Panc1 (cell line): ENCODE measurements around the gene ZBTB40. TPM values are rescaled to one million over a fixed set of nuclear protein-coding genes. Genes with fewer than 3 reads are reported as not detected.

ENCODE experiments used
- ATAC-seq: fragments of 200-7000 bp; cut with Tn5 transposase; 2 replicates; pipeline ENCODE4 v1.9.1; 2020; ENCODE audit warnings: mild to moderate bottlenecking, moderate library complexity
- BruUV-seq: library from RNA; stranded (reverse); fragments of 400-500 nt; replicated peaks from 2 replicates; lab custom pipeline; 2021; lab: Mats Ljungman, UMichigan
- CTCF ChIA-PET: fragments of 300-600 bp; sonication (Branson Sonifier 250); formaldehyde crosslinking; loops from one replicate; lab custom pipeline; 2022; ENCODE audit warnings: antibody characterized with exemption; lab: Charles Lee
- POLR2A ChIA-PET: fragments of 300-600 bp; sonication (Branson Sonifier 250); formaldehyde crosslinking; loops from one replicate; lab custom pipeline; 2022; ENCODE audit warnings: antibody characterized with exemption; lab: Charles Lee
- DNase-seq: peaks from one replicate; pipeline ENCODE4 v3.0.0-alpha.2; 2010; ENCODE audit warnings: low read depth, low spot score
- H3K27ac ChIP-seq: 2 replicates; pipeline ENCODE4 v1.5.1; 2011; ENCODE audit warnings: mild to moderate bottlenecking, low read length, inconsistent platforms
- H3K27me3 ChIP-seq: fragments of 200-500 bp; sonication (Bioruptor generic); 2 replicates; pipeline ENCODE4 v1.6.0; 2014; ENCODE audit warnings: low read length, inconsistent platforms; ENCODE audit not compliant: control insufficient read depth, insufficient read depth
- H3K36me3 ChIP-seq: fragments of 200-500 bp; sonication (Bioruptor generic); 2 replicates; pipeline ENCODE4 v1.5.1; 2014; ENCODE audit warnings: inconsistent platforms, mild to moderate bottlenecking, low read length, moderate library complexity; ENCODE audit not compliant: control insufficient read depth, insufficient read depth
- H3K4me1 ChIP-seq: 2 replicates; pipeline ENCODE4 v1.5.1; 2011; ENCODE audit warnings: inconsistent platforms, mild to moderate bottlenecking, low read length, moderate library complexity; ENCODE audit not compliant: control insufficient read depth, insufficient read depth
- H3K4me3 ChIP-seq, 2 experiments: 2 replicates each; pipeline ENCODE4 v1.5.1; 2011 to 2012; ENCODE audit warnings: low read depth in 2 of 2, low read length in 2 of 2, mild to moderate bottlenecking in 2 of 2, inconsistent platforms in 1 of 2, moderate library complexity in 1 of 2
- H3K9me3 ChIP-seq: fragments of 200-500 bp; sonication (Bioruptor generic); 2 replicates; pipeline ENCODE4 v1.5.1; 2014; ENCODE audit warnings: low read depth, mild to moderate bottlenecking, inconsistent platforms, low read length, moderate library complexity; ENCODE audit not compliant: control insufficient read depth, insufficient read depth
- CTCF ChIP-seq: fragments of 450-650 bp; IDR thresholded peaks from 2 replicates; pipeline ENCODE4 v1.5.1; 2017; ENCODE audit warnings: mild to moderate bottlenecking
- POLR2AphosphoS5 ChIP-seq: IDR thresholded peaks from 2 replicates; pipeline ENCODE4 v1.6.1; 2012; ENCODE audit warnings: mild to moderate bottlenecking, low read depth, low read length, moderate library complexity
- SIN3A ChIP-seq: IDR thresholded peaks from 2 replicates; pipeline ENCODE4 v1.6.1; 2012; ENCODE audit warnings: low read depth, mild to moderate bottlenecking, low read length, moderate library complexity, borderline replicate concordance; ENCODE audit not compliant: insufficient read depth
- TCF7L2 ChIP-seq: IDR thresholded peaks from 2 replicates; pipeline ENCODE4 v1.6.1; 2011; ENCODE audit warnings: mild to moderate bottlenecking, low read depth, low read length, inconsistent platforms
- in situ Hi-C: cut with HindIII; loops from 2 replicates; pipeline ENCODE4 v1.10.0; 2016; ENCODE audit warnings: low sequenced_read_pairs, low pct_unique_long_range_greater_than_20kb
- intact Hi-C: fragments of 100-400 bp; cut with micrococcal nuclease; formaldehyde crosslinking; loops from one replicate; pipeline ENCODE4 v1.10.0; 2022; ENCODE audit not compliant: unreplicated experiment
- total RNA-seq: library from RNA; stranded (reverse); gene quantifications from one replicate; pipeline ENCODE4 v1.2.1, GENCODE V29; 2021; ENCODE audit not compliant: unreplicated experiment
- TF ChIP-seq, protein P1 (sequence below), 2 experiments: IDR thresholded peaks; 2 replicates each; pipeline ENCODE4 v1.6.1; 2011 to 2012; ENCODE audit warnings: low read depth in 2 of 2, control low read depth in 1 of 2, low read length in 1 of 2, mild to moderate bottlenecking in 1 of 2, moderate library complexity in 1 of 2; ENCODE audit not compliant: insufficient read depth in 1 of 2

Gene ZBTB40
- total RNA-seq, 1 experiment from 2014 or later: 24.3 TPM

- ATAC-seq: no peak
- DNase-seq: no peak
- H3K4me3 ChIP-seq: no peak overlapping the region
- TSS peak; percentile 64 for BruUV-seq
- ChIA-PET POLR2A (interaction anchor here (0.6 kb wide), 1 partner anchor 479 kb away, joined by 7 read pairs; no protein-coding TSS in a partner anchor), CTCF (no interaction called here)
- no peaks in the 10 kb centered on the region for H3K27me3 ChIP-seq
- in situ Hi-C loops: no loop called here
- H3K27ac ChIP-seq: no peak overlapping the region
- no peak for TF ChIP-seq TCF7L2
- H3K4me1 ChIP-seq: no peaks in the 10 kb centered on the region
- intact Hi-C loops: loop anchor here (5.0 kb wide), 1 partner anchor 112 kb away; the partner anchor contains the start of gene C1QC
- H3K36me3 ChIP-seq: no peaks in the 10 kb centered on the region
- no peaks in the 10 kb centered on the region for H3K9me3 ChIP-seq
Measured at GRCh38 chr1:22529901-22530621, 78.4 kb downstream of the ZBTB40 start.

GRCh38 chr1:22530715-22531114 is 79.1 kb downstream of the ZBTB40 start:
- ATAC-seq (no peak), DNase-seq (no peak)
- intact Hi-C loops: no loop called here
- no peaks in the 10 kb centered on the region for H3K4me1 ChIP-seq
- ChIA-PET POLR2A (interaction anchor here (0.6 kb wide), 2 partner anchors 350 to 480 kb away, joined by 3 to 7 read pairs; no protein-coding TSS in a partner anchor), CTCF (interaction anchor here (0.6 kb wide), 1 partner anchor 21 kb away, joined by 7 read pairs; no protein-coding TSS in a partner anchor)
- TF ChIP-seq, protein P1, sequence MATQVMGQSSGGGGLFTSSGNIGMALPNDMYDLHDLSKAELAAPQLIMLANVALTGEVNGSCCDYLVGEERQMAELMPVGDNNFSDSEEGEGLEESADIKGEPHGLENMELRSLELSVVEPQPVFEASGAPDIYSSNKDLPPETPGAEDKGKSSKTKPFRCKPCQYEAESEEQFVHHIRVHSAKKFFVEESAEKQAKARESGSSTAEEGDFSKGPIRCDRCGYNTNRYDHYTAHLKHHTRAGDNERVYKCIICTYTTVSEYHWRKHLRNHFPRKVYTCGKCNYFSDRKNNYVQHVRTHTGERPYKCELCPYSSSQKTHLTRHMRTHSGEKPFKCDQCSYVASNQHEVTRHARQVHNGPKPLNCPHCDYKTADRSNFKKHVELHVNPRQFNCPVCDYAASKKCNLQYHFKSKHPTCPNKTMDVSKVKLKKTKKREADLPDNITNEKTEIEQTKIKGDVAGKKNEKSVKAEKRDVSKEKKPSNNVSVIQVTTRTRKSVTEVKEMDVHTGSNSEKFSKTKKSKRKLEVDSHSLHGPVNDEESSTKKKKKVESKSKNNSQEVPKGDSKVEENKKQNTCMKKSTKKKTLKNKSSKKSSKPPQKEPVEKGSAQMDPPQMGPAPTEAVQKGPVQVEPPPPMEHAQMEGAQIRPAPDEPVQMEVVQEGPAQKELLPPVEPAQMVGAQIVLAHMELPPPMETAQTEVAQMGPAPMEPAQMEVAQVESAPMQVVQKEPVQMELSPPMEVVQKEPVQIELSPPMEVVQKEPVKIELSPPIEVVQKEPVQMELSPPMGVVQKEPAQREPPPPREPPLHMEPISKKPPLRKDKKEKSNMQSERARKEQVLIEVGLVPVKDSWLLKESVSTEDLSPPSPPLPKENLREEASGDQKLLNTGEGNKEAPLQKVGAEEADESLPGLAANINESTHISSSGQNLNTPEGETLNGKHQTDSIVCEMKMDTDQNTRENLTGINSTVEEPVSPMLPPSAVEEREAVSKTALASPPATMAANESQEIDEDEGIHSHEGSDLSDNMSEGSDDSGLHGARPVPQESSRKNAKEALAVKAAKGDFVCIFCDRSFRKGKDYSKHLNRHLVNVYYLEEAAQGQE (IDR thresholded peaks at IDR 0.05; ENCODE audit: insufficient read depth in 1 of 2, low read depth in 2 of 2, low read length in 1 of 2): no peak
- TF ChIP-seq CTCF: no peak
- no peak for TF ChIP-seq POLR2AphosphoS5
- TF ChIP-seq SIN3A: no peak
- no peak for TF ChIP-seq TCF7L2
- BruUV-seq: no TSS peak
- H3K27ac ChIP-seq: no peak overlapping the region
- no peak overlapping the region for H3K4me3 ChIP-seq
- no peaks in the 10 kb centered on the region for H3K27me3 ChIP-seq
- no peaks in the 10 kb centered on the region for H3K36me3 ChIP-seq
- H3K9me3 ChIP-seq: no peaks in the 10 kb centered on the region
- in situ Hi-C loops: no loop called here

DNA sequence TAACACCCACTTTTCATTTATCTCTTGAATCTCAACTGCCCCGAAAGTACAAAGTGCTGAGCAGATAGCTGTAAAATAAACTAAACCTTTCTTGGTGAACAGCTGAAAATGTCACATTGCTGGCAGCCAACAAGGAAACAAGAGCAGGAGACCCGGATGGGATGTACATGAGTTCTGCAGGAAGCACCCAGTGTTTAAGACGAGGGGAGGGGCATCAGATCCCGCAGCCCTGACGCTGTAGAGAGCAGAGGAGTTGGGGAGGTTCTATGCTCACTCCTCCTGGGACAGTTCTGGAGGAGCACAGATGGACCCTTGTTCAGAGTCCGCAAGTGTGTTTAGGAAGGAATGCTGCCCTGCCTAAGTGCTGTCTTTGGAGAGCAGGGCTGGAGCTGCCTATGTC is 79.6 kb downstream of the ZBTB40 start:
- CTCF ChIA-PET: no interaction called here

More for the DNA sequence above, 79.6 kb downstream of the ZBTB40 start:
- no peaks in the 10 kb centered on the region for H3K27me3 ChIP-seq
- no peak for DNase-seq
- TF ChIP-seq SIN3A: no peak
- TF ChIP-seq POLR2AphosphoS5: no peak
- TF ChIP-seq, protein P1 (IDR thresholded peaks at IDR 0.05; ENCODE audit: insufficient read depth in 1 of 2, low read depth in 2 of 2, low read length in 1 of 2): no peak
- TF ChIP-seq TCF7L2: no peak
- in situ Hi-C loops: no loop called here
- POLR2A ChIA-PET: interaction anchor here (0.6 kb wide), 1 partner anchor 350 kb away, joined by 3 read pairs; no protein-coding TSS in a partner anchor
- H3K4me3 ChIP-seq: no peak overlapping the region
- H3K27ac ChIP-seq: no peak overlapping the region
- ATAC-seq: no peak
- H3K9me3 ChIP-seq: no peaks in the 10 kb centered on the region
- H3K36me3 ChIP-seq: no peaks in the 10 kb centered on the region
- BruUV-seq: no TSS peak
- intact Hi-C loops: no loop called here
- H3K4me1 ChIP-seq: no peaks in the 10 kb centered on the region
